ENCODE measurements around the gene LDLRAD4.

DNA sequence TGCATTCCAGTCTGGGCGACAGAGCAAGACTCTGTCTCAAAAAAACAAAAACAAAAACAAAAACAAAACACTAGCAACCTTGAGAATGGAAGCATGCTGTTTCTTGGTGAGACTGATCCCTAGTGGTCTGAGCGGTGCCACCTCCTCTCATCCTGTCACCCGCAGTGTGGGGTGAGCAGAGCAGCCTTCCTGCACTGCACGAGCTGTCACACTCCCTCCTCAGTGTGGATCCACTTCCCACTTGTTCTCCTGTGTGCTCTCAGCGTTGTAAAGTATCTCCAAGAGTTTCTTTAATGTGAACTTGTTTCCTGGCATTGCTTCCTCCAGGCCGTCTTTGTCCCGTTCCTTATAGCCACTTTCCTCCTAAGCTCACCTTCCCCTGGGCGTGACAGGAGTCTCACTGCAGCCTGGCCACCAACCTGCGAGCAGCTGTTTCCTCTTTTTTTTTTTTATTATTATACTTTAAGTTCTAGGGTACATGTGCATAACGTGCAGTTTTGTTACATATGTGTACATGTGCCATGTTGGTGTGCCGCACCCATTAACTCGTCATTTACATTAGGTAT lies 287.3 kb downstream of the LDLRAD4 start:
- TF ChIP-seq EZH2 (IDR thresholded peaks at IDR 0.05), result no peak
- TF ChIP-seq FOXP2 (optimal IDR thresholded peaks at IDR 0.05; ENCODE audit: control extremely low read depth, extremely low read length, insufficient read depth), result no peak
- no peak for TF ChIP-seq POLR2AphosphoS5 (IDR thresholded peaks at IDR 0.05; ENCODE audit: borderline replicate concordance, low read depth, low read length)

Measured in SK-N-MC (cell line).